GM12878 (cell line): ENCODE measurements around the gene DHX16. TPM values are rescaled to one million over a fixed set of nuclear protein-coding genes. Genes with fewer than 3 reads are reported as not detected.
A peak's percentile ranks its signal among the peaks of the same experiment; 100 is the strongest.

ENCODE experiments used
- ATAC-seq: fragments of 200-7000 bp; cut with Tn5 transposase; 3 replicates; pipeline ENCODE4 v1.9.1; 2020; ENCODE audit warnings: mild to moderate bottlenecking, moderate library complexity
- BruUV-seq: library from RNA; stranded (reverse); fragments of 400-500 nt; replicated peaks from 2 replicates; lab custom pipeline; 2021; lab: Mats Ljungman, UMichigan
- CTCF ChIA-PET: fragments of 300-600 bp; sonication (Branson Sonifier 250); formaldehyde crosslinking; extraction: SDS; loops from one replicate; lab custom pipeline; 2021; ENCODE audit warnings: inconsistent platforms; lab: Yijun Ruan, JAX
- POLR2A ChIA-PET: fragments of 350-600 bp; formaldehyde crosslinking; extraction: SDS; loops from one replicate; lab custom pipeline; 2021; ENCODE audit warnings: inconsistent platforms; lab: Charles Lee
- RAD21 ChIA-PET: fragments of 300-600 bp; sonication (Branson Sonifier 250); formaldehyde crosslinking; loops from one replicate; lab custom pipeline; 2023; ENCODE audit warnings: antibody characterized with exemption; ENCODE audit not compliant: unreplicated experiment; lab: Charles Lee
- SMC1A ChIA-PET: fragments of 300-600 bp; sonication (Branson Sonifier 250); formaldehyde crosslinking; loops from one replicate; lab custom pipeline; 2023; ENCODE audit not compliant: unreplicated experiment, uncharacterized antibody; lab: Charles Lee
- DNase-seq: peaks from one replicate; pipeline ENCODE4 v3.0.0-alpha.2; 2011; ENCODE audit warnings: low read depth, low spot score
- FAIRE-seq: peaks from 3 replicates; lab custom pipeline; 2011; peaks lifted over from hg19 to GRCh38; lab: Jason Lieb, UNC
- H2AFZ ChIP-seq: 2 replicates; pipeline ENCODE4 v1.6.0; 2011; ENCODE audit warnings: low read depth, low read length, control low read depth; ENCODE audit not compliant: control insufficient read depth
- H3K27ac ChIP-seq: 2 replicates; pipeline ENCODE4 v1.5.1; 2011; ENCODE audit warnings: control low read depth; ENCODE audit not compliant: control insufficient read depth, insufficient read depth
- H3K27me3 ChIP-seq, 2 experiments: replicated peaks in 1 of 2; 2 replicates each; pipeline versions ENCODE4 v1.6.0 to v1.6.1; 2011; ENCODE audit warnings: low read length in 1 of 2; ENCODE audit not compliant: control insufficient read depth in 2 of 2, insufficient read depth in 2 of 2
- H3K36me3 ChIP-seq, 2 experiments: 2 replicates each; pipeline ENCODE4 v1.5.1; 2011; ENCODE audit warnings: low read length in 1 of 2; ENCODE audit not compliant: control insufficient read depth in 2 of 2, insufficient read depth in 2 of 2
- H3K4me1 ChIP-seq: 2 replicates; pipeline ENCODE4 v1.6.1; 2011; ENCODE audit warnings: mild to moderate bottlenecking, low read length, moderate library complexity, mixed read lengths; ENCODE audit not compliant: control insufficient read depth, insufficient read depth
- H3K4me2 ChIP-seq: 2 replicates; pipeline ENCODE4 v1.6.0; 2011; ENCODE audit warnings: control low read depth; ENCODE audit not compliant: control insufficient read depth, insufficient read depth
- H3K4me3 ChIP-seq: fragments of 200-600 bp; sonication (generic); 2 replicates; pipeline ENCODE4 v1.5.1; 2016
- H3K79me2 ChIP-seq: 2 replicates; pipeline ENCODE4 v1.6.0; 2011; ENCODE audit warnings: low read length; ENCODE audit not compliant: control insufficient read depth, insufficient read depth
- H3K9ac ChIP-seq: 2 replicates; pipeline ENCODE4 v1.8.0; 2011; ENCODE audit warnings: low read length, control low read depth, mixed read lengths; ENCODE audit not compliant: control insufficient read depth, insufficient read depth
- H3K9me3 ChIP-seq: replicated peaks from 3 replicates; pipeline ENCODE4 v1.5.1; 2011; ENCODE audit warnings: mild to moderate bottlenecking, low read length; ENCODE audit not compliant: control insufficient read depth, insufficient read depth
- H4K20me1 ChIP-seq: 2 replicates; pipeline ENCODE4 v1.6.0; 2011; ENCODE audit not compliant: control insufficient read depth, insufficient read depth
- GATAD2B ChIP-seq: fragments of 450-650 bp; conservative IDR thresholded peaks from 2 replicates; pipeline ENCODE4 v1.6.1; 2017; ENCODE audit warnings: low read depth, mild to moderate bottlenecking, moderate library complexity
- POLR2AphosphoS5 ChIP-seq: IDR thresholded peaks from 2 replicates; pipeline ENCODE4 v1.6.1; 2011; ENCODE audit warnings: mild to moderate bottlenecking, low read length, inconsistent platforms
- RBBP5 ChIP-seq: fragments of 200-600 bp; sonication (generic); conservative IDR thresholded peaks from 2 replicates; pipeline ENCODE4 v1.6.1; 2016
- RCOR1 ChIP-seq: conservative IDR thresholded peaks from 2 replicates; pipeline ENCODE4 v1.6.1; 2012; ENCODE audit warnings: low read depth, low read length, improper control_type of control experiment
- SIN3A ChIP-seq: IDR thresholded peaks from 2 replicates; pipeline ENCODE4 v1.6.1; 2012; ENCODE audit warnings: low read depth, low read length, improper control_type of control experiment
- SIX5 ChIP-seq: IDR thresholded peaks from 2 replicates; pipeline ENCODE4 v1.6.1; 2011; ENCODE audit warnings: mild to moderate bottlenecking, low read depth, low read length, moderate library complexity; ENCODE audit not compliant: severe bottlenecking
- TCF12 ChIP-seq: IDR thresholded peaks from 2 replicates; pipeline ENCODE4 v1.6.1; 2011; ENCODE audit warnings: low read depth, mild to moderate bottlenecking, low read length
- YY1 ChIP-seq: IDR thresholded peaks from 2 replicates; pipeline ENCODE4 v1.6.1; 2011; ENCODE audit warnings: low read depth, mild to moderate bottlenecking, low read length
- WGBS: methylation state at CpG from one replicate; pipeline ENCODE4 v1.1.6; 2016; ENCODE audit warnings: low lambda C conversion rate; ENCODE audit not compliant: insufficient replicate concordance, insufficient coverage; ENCODE audit errors: missing lambda C conversion rate; 5-methylcytosine and 5-hydroxymethylcytosine counted together
- in situ Hi-C: fragments of 300-500 bp; cut with MboI; formaldehyde crosslinking; loops from 9 replicates; pipeline ENCODE4 v1.14.3; 2018; ENCODE audit warnings: mixed read lengths
- intact Hi-C: fragments of 100-400 bp; cut with micrococcal nuclease; formaldehyde crosslinking; loops from one replicate; pipeline ENCODE4 v1.14.2; 2022; ENCODE audit not compliant: unreplicated experiment
- polyA plus RNA-seq, 11 experiments: library from polyadenylated mRNA; depleted of rRNA in 4 of 11; unstranded in 6 of 11; stranded (reverse) in 5 of 11; fragments of >200 nt; fragmentation: Nextera tagmentation in 4 of 11; fragmentation: Illumina TruSeq in 1 of 11; extraction: Ambion mirVana in 4 of 11; extraction: Trizol in 1 of 11; gene quantifications; 1 replicate in 1 of 11; 2 replicates in 10 of 11; pipeline versions ENCODE4 v1.2.1 to v1.2.3, GENCODE V29; 2011 to 2016; ENCODE audit warnings: inconsistent platforms in 2 of 11, missing spikeins in 2 of 11, low read depth in 1 of 11
- total RNA-seq, 4 experiments: library from RNA; depleted of rRNA in 3 of 4; stranded (reverse); fragments of >200 nt in 3 of 4; fragmentation: Illumina TruSeq in 1 of 4; extraction: Trizol in 1 of 4; gene quantifications; 2 replicates each; pipeline versions ENCODE4 v1.2.1 to v1.2.3, GENCODE V29; 2013 to 2021
- TF ChIP-seq, protein P1 (sequence below): fragments of 450-650 bp; IDR thresholded peaks from 2 replicates; pipeline ENCODE4 v1.6.1; 2016; ENCODE audit warnings: mild to moderate bottlenecking

The DHX16 gene
- total and polyA plus RNA-seq, 10 of the 15 experiments (the other 5 are each of a cell fraction or from before 2014, with no cell fraction given): 10.1 to 41.4 (median 38.3) TPM

DNA sequence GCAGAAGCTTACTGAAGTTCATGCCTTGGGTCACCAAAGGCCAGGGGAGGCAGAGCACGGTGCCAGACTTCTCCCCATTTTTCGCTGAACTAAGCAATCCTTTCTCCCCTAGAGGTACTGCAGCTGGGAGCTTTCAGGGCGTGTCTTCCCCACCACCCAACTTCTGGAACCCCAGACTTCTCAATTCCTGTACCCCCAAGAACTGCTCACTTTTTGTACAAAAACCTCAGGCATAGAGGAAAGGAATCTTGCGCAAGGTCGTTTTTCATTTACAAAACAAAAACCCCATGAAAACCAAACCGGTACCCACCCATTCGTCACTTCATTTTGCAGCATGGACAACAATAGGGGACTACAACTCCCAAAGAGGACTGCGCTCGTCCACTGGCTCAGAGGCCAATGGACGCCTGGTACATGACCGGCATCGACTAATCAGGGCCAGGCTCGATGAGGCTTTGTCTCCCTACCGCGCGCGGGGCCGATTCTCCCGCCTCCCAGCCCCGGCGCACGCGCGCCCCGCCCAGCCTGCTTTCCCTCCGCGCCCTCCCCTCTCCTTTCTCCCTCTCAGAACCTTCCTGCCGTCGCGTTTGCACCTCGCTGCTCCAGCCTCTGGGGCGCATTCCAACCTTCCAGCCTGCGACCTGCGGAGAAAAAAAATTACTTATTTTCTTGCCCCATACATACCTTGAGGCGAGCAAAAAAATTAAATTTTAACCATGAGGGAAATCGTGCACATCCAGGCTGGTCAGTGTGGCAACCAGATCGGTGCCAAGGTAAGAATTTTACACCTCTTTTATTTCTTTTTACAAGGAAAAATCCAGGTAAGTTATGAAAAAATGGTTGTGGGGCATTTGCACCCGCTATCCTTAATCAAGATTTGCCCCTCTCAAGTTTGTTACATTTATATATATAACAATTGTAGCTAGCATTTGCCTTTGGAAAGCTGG is 47.3 kb upstream of the DHX16 start, which contains the start of gene TUBB (continued):
- TF ChIP-seq, protein P1, sequence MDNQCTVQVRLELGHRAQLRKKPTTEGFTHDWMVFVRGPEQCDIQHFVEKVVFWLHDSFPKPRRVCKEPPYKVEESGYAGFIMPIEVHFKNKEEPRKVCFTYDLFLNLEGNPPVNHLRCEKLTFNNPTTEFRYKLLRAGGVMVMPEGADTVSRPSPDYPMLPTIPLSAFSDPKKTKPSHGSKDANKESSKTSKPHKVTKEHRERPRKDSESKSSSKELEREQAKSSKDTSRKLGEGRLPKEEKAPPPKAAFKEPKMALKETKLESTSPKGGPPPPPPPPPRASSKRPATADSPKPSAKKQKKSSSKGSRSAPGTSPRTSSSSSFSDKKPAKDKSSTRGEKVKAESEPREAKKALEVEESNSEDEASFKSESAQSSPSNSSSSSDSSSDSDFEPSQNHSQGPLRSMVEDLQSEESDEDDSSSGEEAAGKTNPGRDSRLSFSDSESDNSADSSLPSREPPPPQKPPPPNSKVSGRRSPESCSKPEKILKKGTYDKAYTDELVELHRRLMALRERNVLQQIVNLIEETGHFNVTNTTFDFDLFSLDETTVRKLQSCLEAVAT: peak; percentile 94
- TF ChIP-seq POLR2AphosphoS5: peak; percentile 94
- TF ChIP-seq SIN3A: peak; percentile 72; the same call in 1 of the 2 replicates
- peak; percentile 82 for TF ChIP-seq SIX5
- TF ChIP-seq GATAD2B: peak; percentile 79

DNA sequence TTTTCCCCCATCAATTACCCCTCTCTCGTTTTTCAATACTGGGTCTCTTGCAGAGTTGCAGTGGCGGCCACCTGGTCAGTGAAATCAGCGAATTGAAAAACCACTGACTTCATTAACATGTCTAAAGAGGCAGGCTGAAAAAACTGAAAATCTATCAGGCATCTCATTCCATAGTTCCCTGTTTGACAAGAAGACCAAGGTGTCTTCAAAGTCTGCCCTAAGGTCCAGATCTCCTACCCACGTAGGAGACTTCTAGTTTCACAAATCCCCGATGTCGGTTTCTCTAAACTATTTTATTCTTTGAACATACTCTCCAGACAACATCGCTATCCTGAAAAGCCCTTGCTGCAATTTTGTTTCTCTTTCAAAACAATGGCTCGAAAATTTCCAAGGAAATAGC is 46.5 kb upstream of the DHX16 start:
- H2AFZ ChIP-seq: peak overlapping the region; percentile 81
- RAD21 ChIA-PET: interaction anchor here (1.5 to 11.2 kb wide), 4 partner anchors 29 to 194 kb away, joined by 5 to 209 read pairs (median 60); partner anchors contain the start of gene NRM
- WGBS: under 1% methylated on average over 8 of the region's 8 CpGs

More for the DNA sequence above, 46.5 kb upstream of the DHX16 start:
- H3K36me3 ChIP-seq: peaks cover 10 to 14% of the 10 kb centered on the region in 2 experiments
- ChIA-PET CTCF (interaction anchor here (0.7 to 22.7 kb wide), 6 partner anchors 9 to 238 kb away, joined by 3 to 487 read pairs (median 4); partner anchors contain the start of gene NRM), SMC1A (interaction anchor here (0.7 to 17.7 kb wide), 8 partner anchors 12 to 104 kb away, joined by 3 to 265 read pairs (median 4); partner anchors contain the start of gene NRM), POLR2A (interaction anchor here (0.9 to 11.6 kb wide), 8 partner anchors 16 to 191 kb away, joined by 3 to 200 read pairs (median 6); partner anchors contain the start of genes MRPS18B and NRM)
- DNase-seq (no peak), ATAC-seq (no peak), FAIRE-seq (peak; percentile 69)
- peak overlapping the region; percentile 38 for H3K4me2 ChIP-seq
- TF ChIP-seq YY1 (no peak), RCOR1 (no peak), TCF12 (0 out of 2 replicates have a peak, but pooled peaks have one; percentile 24), RBBP5 (no peak)
- in situ Hi-C loops (loop anchor here (5.0 kb wide), 2 partner anchors 37 to 102 kb away; partner anchors contain the start of genes MRPS18B and PPP1R10), intact Hi-C loops (no loop called here)
- H3K4me3 ChIP-seq: peak overlapping the region; percentile 83
- no peaks in the 10 kb centered on the region for H3K27me3 ChIP-seq
- H4K20me1 ChIP-seq: peaks cover 6% of the 10 kb centered on the region; the same call in 1 of the 2 replicates
- BruUV-seq: no TSS peak
- H3K9ac ChIP-seq: peak overlapping the region; percentile 62
- no peaks in the 10 kb centered on the region for H3K9me3 ChIP-seq
- peaks cover 19% of the 10 kb centered on the region for H3K4me1 ChIP-seq
- H3K79me2 ChIP-seq: peaks cover 78% of the 10 kb centered on the region
- H3K27ac ChIP-seq: peak overlapping the region; percentile 92
